Spleen (tissue), 11 donors: ENCODE measurements around the gene PGAP3. TPM values are rescaled to one million over a fixed set of nuclear protein-coding genes. Genes with fewer than 3 reads are reported as not detected.

ENCODE experiments used
- DNase-seq: peaks from one replicate; pipeline ENCODE4 v3.0.0-alpha.2; 2020
- H3K27ac ChIP-seq, 8 donors: fragments of 200-600 bp; sonication (generic) in 7 of 8; 1 replicate in 4 of 8; 2 replicates in 4 of 8; pipeline versions ENCODE4 v1.5.0 to v1.8.0; 2016 to 2021; ENCODE audit warnings: inconsistent platforms in 4 of 8, mild to moderate bottlenecking in 4 of 8, moderate library complexity in 1 of 8
- H3K27me3 ChIP-seq, 7 donors: fragments of 200-600 bp; sonication (generic) in 6 of 7; replicated peaks in 1 of 7; 1 replicate in 4 of 7; 2 replicates in 3 of 7; pipeline versions ENCODE4 v1.5.0 to v1.8.0; 2016 to 2021; ENCODE audit warnings: inconsistent platforms in 3 of 7, mild to moderate bottlenecking in 1 of 7
- H3K36me3 ChIP-seq, 6 donors: fragments of 200-600 bp; sonication (generic) in 5 of 6; 1 replicate in 4 of 6; 2 replicates in 2 of 6; pipeline versions ENCODE4 v1.5.0 to v1.8.0; 2016 to 2021; ENCODE audit warnings: inconsistent platforms in 2 of 6
- H3K4me1 ChIP-seq, 6 donors: fragments of 200-600 bp; sonication (generic) in 5 of 6; 1 replicate in 3 of 6; 2 replicates in 3 of 6; pipeline versions ENCODE4 v1.5.0 to v1.8.0; 2016 to 2021; ENCODE audit warnings: inconsistent platforms in 3 of 6
- H3K4me3 ChIP-seq, 8 donors: fragments of 200-600 bp; sonication (generic) in 7 of 8; 1 replicate in 4 of 8; 2 replicates in 4 of 8; pipeline versions ENCODE4 v1.5.0 to v1.8.0; 2016 to 2021; ENCODE audit warnings: inconsistent platforms in 4 of 8, mild to moderate bottlenecking in 4 of 8, moderate library complexity in 2 of 8
- H3K9me3 ChIP-seq, 8 donors: fragments of 200-600 bp; sonication (generic) in 7 of 8; 1 replicate in 4 of 8; 2 replicates in 4 of 8; pipeline versions ENCODE4 v1.5.0 to v1.8.0; 2016 to 2021; ENCODE audit warnings: inconsistent platforms in 4 of 8
- POLR2A ChIP-seq, 3 donors: fragments of 450-650 bp; IDR thresholded peaks; one replicate each; pipeline ENCODE4 v1.5.1; 2017; ENCODE audit warnings: antibody characterized with exemption in 3 of 3, mild to moderate bottlenecking in 1 of 3
- POLR2AphosphoS5 ChIP-seq, 3 donors: sonication (generic); formaldehyde crosslinking; IDR thresholded peaks; one replicate each; pipeline ENCODE4 v1.5.1; 2017; ENCODE audit warnings: antibody characterized with exemption in 3 of 3
- WGBS, 5 donors: extraction: QIAGEN DNeasy Blood & Tissue Kit in 3 of 5; methylation state at CpG; one replicate each; pipeline versions ENCODE4 v1.1.5 to v1.1.7; 2013 to 2018; 5-methylcytosine and 5-hydroxymethylcytosine counted together
- intact Hi-C: fragments of 100-400 bp; cut with DNase I; formaldehyde crosslinking; loops from one replicate; pipeline ENCODE4 v1.15.0; 2023; ENCODE audit warnings: low total_unique reads
- polyA plus RNA-seq, 3 donors: library from polyadenylated mRNA; stranded (reverse); fragments of 200-250 nt; gene quantifications; one replicate each; pipeline ENCODE4 v1.2.1, GENCODE V29; 2013
- total RNA-seq, 7 donors: library from RNA; depleted of rRNA in 3 of 7; stranded (reverse); fragments of >200 nt in 3 of 7; fragmentation: NEBNext Ultra II Directional in 4 of 7; extraction: Animal tissue kit (Norgen Biotek cat#: 25700) in 4 of 7; gene quantifications; one replicate each; pipeline versions ENCODE4 v1.1.0 to v1.2.1, GENCODE V29; 2016 to 2021
- TF ChIP-seq, protein P1 (sequence below), 11 experiments: fragments of 200-600 bp in 7 of 11; fragments of 450-650 bp in 4 of 11; sonication (generic) in 4 of 11; IDR thresholded peaks in 8 of 11; conservative IDR thresholded peaks in 3 of 11; 1 replicate in 7 of 11; 2 replicates in 4 of 11; pipeline versions ENCODE4 v1.4.0 to v1.8.0; 2016 to 2021; ENCODE audit warnings: antibody characterized with exemption in 11 of 11, inconsistent platforms in 4 of 11, mild to moderate bottlenecking in 1 of 11
- donor health status: healthy with polysubstance abuse.
- donor health status: DM: no; HTN: no; CAD: no; lungs with moderate emphysema.
- donor health status: DM: no; HTN: no; CAD: no.
- donor health status: Bipolar disorder and iron deficiency.
- donor health status: healthy.
- donor health status: DM: no; HTN: no; CAD: no.
- donor health status: DM: yes; HTN: yes; CAD: no.

The PGAP3 gene
- total and polyA plus RNA-seq, 10 donors, result 11.5 to 27.4 (median 19.5) TPM

- Histone ChIP-seq H3K27ac (peak overlapping the region; percentile 22 to 90 (median 72)), H3K4me1 (peaks cover 21 to 64% (median 58%) of the 10 kb centered on the region in 6 donors)
Measured at GRCh38 chr17:39679521-39680192, 8.2 kb downstream of the PGAP3 start.

GRCh38 chr17:39678340-39679116 lies 9.3 kb downstream of the PGAP3 start:
- peaks cover 21 to 74% (median 62%) of the 10 kb centered on the region in 6 donors for H3K4me1 ChIP-seq
- intact Hi-C loops, result no loop called here
- peaks cover 0 to 31% (median 7%) of the 10 kb centered on the region in 6 donors for H3K36me3 ChIP-seq
- H3K9me3 ChIP-seq, result no peaks in the 10 kb centered on the region
- no peaks in the 10 kb centered on the region for H3K27me3 ChIP-seq
- no peak overlapping the region for H3K4me3 ChIP-seq
- H3K27ac ChIP-seq, result peak overlapping the region in 4 of 8 donors; percentile 78 to 90 (median 82)
- peak; percentile 73 for DNase-seq
- WGBS, 5 donors, result 87 to 96% (median 90%) methylated on average over 9 to 13 of the region's 13 CpGs
- TF ChIP-seq, protein P1, sequence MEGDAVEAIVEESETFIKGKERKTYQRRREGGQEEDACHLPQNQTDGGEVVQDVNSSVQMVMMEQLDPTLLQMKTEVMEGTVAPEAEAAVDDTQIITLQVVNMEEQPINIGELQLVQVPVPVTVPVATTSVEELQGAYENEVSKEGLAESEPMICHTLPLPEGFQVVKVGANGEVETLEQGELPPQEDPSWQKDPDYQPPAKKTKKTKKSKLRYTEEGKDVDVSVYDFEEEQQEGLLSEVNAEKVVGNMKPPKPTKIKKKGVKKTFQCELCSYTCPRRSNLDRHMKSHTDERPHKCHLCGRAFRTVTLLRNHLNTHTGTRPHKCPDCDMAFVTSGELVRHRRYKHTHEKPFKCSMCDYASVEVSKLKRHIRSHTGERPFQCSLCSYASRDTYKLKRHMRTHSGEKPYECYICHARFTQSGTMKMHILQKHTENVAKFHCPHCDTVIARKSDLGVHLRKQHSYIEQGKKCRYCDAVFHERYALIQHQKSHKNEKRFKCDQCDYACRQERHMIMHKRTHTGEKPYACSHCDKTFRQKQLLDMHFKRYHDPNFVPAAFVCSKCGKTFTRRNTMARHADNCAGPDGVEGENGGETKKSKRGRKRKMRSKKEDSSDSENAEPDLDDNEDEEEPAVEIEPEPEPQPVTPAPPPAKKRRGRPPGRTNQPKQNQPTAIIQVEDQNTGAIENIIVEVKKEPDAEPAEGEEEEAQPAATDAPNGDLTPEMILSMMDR (IDR thresholded peaks at IDR 0.05 in 8 of 11, conservative IDR thresholded peaks at IDR 0.05 in 3 of 11), result no peak
- TF ChIP-seq POLR2A (IDR thresholded peaks at IDR 0.05) (no peak), POLR2AphosphoS5 (IDR thresholded peaks at IDR 0.05) (no peak)

More at GRCh38 chr17:39679521-39680192, 8.2 kb downstream of the PGAP3 start:
- Histone ChIP-seq H3K27me3 (no peaks in the 10 kb centered on the region), H3K4me3 (no peak overlapping the region), H3K36me3 (peaks cover 0 to 42% (median 12%) of the 10 kb centered on the region in 6 donors), H3K9me3 (no peaks in the 10 kb centered on the region)
- WGBS, 5 donors, result 43 to 56% (median 45%) methylated on average over 12 of the region's 12 CpGs
- peak; percentile 86 for DNase-seq
- intact Hi-C loops, result no loop called here
- TF ChIP-seq POLR2AphosphoS5 (IDR thresholded peaks at IDR 0.05), result peak in 2 of 3 donors; percentile 79 to 81
- TF ChIP-seq, protein P1 (IDR thresholded peaks at IDR 0.05 in 8 of 11, conservative IDR thresholded peaks at IDR 0.05 in 3 of 11), result no peak

DNA sequence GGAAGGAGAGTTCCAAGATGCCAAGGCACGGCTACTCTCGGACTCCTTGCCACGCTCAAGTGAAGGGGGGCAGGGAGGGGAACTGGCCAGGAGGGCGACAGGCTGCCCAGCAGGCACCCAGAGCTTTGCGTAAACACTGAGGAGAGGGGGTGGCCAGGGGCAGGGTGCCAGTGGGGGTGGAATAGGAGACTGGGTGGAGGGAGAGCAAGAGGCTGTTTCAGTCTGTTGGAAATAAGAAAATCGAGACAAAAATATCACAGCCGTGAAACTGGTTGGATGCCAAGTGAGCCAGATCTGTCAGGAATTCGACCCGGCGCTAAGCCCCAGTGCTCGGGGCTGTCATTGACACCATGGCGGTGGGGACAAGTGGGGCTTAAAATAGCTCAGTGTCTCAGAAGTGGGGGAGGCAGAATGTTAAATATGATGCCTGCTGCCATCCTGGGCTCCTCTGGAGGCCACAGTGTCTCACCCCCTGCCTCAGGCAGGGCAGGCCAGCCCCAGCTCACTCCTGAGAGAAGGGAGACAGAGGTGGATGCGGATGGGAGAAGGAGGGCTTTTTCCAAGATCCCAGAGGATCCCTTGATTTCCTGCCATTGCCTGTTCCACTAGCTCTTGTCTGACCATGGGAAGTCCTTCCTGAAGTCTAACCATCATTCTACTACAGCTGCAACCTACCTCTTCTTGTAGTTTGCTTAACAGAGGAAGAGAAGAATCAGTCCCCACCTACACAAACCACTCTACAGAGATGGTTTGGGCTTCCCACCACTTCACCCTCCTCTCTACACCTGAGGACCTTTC lies 10.1 kb downstream of the PGAP3 start:
- H3K36me3 ChIP-seq, result peaks cover 0 to 23% (median 2%) of the 10 kb centered on the region in 6 donors
- H3K9me3 ChIP-seq, result no peaks in the 10 kb centered on the region
- intact Hi-C loops, result no loop called here
- peak; percentile 68 for DNase-seq
- TF ChIP-seq, protein P1 (IDR thresholded peaks at IDR 0.05 in 8 of 11, conservative IDR thresholded peaks at IDR 0.05 in 3 of 11), result no peak
- TF ChIP-seq POLR2AphosphoS5 (IDR thresholded peaks at IDR 0.05) (no peak), POLR2A (IDR thresholded peaks at IDR 0.05) (no peak)
- peaks cover 21 to 74% (median 62%) of the 10 kb centered on the region in 6 donors for H3K4me1 ChIP-seq
- no peak overlapping the region for H3K4me3 ChIP-seq
- peak overlapping the region in 6 of 8 donors; percentile 20 to 90 (median 74) for H3K27ac ChIP-seq
- 69 to 75% (median 71%) methylated on average over 13 of the region's 13 CpGs for WGBS, 5 donors
- no peaks in the 10 kb centered on the region for H3K27me3 ChIP-seq
